Stimulated activated CD4-positive, alpha-beta T cell treated with anti-CD3 and anti-CD28 coated beads, TNF-alpha, amount 100 ng/mL, for 48 hours (primary cell): ENCODE results near the gene CD1C.
A peak's percentile ranks its signal among the peaks of the same experiment; 100 is the strongest.
"Not testable (repeated sequence)": the region's sequence is repeated elsewhere in the genome, so short reads cannot be mapped to it uniquely, and the experiment has no call there.

ENCODE experiments used
- DNase-seq, 3 donors: peaks; one replicate each; pipeline ENCODE4 v3.0.0-alpha.2; 2020; ENCODE audit warnings: low read depth in 3 of 3

CD1C gene

DNA sequence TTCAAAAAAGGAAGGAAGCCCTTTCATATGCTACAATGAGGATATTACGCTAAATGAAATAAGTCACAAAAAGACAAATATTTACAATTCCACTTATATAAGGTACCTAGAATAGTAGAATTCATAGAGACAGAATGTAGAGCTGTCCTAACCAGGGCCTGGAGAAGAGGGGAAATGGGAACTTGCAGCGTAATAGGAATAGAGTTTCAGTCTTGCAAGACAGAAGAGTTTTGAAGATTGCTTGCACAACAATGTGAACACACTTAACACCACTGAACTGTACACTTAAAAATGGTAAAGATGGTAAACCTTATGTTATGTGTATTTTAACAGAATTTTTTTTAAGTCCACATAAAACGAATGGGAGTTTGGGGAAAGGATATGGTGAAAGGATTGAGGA, 38.7 kb downstream of the CD1C start:
- DNase-seq: no peak

DNA sequence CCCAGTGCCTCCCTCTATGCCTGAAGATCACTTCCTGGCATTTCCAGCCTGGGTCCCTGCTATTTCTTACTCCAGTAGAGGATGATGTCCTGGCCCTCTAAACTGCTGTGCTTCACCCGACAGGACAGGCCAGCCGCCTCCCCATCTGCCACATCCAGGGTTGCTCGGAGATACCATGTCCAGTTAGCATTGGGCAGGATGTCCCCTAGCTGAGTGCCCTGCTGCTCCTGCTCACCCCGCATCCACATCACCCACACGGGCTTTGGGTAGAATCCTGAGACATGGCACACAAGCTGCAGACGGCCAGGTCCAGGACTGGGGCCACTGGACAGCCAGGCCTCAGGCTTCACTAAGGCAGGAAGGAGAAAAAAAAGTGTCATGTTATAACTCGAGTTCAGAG, 39.6 kb downstream of the CD1C start:
- DNase-seq: no peak

DNA sequence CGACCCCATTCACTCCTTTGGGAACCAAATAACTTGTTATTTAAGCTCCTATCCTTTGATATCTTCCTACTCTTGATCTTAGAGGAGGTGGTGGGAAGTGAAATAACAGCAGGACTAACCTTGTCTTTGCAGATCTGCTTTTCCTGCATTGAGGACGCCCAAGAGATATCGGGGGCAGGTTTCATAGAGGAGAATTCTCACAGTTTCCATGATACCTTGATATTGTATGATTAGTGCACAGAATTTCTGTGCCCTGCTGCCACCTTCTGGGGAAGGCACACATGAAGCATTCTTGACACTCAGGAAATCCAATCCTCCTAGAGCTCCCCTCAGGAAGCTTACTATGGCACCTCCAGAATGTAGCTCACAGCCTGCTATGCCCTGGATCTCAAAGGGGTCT, 40.0 kb downstream of the CD1C start:
- DNase-seq: peak in 1 of 3 donors; percentile 4

DNA sequence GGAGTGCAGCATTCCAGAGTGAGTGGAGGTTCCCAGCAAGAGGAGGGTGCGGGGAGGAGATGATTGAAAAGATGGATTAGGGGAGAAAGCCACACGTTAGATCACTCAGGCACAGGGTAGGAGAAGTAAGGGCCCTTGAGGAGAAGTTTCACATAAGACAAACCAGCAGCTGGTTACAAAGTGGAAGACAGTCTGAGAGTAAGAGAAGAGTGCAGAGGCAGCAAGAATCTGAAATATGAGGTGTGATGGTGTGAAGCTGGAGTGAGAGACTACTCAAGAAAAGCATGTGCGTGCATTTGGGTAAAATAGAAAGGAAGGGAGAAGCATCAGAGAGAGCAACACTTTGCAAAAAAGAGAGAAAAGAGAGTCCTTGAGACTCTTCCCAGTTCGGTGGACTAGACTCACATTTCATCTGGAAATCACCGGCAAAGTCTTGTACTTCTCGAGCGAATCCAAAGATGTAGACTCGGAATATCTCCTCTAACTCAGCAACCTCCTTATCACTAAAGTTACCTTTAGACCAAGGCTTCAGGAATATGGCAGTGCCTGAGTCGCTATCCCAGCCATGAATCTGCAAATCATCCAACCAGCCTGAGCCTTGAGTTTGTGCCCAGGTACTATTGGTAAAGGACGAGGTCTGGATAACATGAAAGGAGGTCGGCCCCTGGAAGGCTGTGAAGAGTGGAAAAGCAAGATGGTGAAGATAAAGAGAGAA, 40.8 kb downstream of the CD1C start:
- no peak for DNase-seq

DNA sequence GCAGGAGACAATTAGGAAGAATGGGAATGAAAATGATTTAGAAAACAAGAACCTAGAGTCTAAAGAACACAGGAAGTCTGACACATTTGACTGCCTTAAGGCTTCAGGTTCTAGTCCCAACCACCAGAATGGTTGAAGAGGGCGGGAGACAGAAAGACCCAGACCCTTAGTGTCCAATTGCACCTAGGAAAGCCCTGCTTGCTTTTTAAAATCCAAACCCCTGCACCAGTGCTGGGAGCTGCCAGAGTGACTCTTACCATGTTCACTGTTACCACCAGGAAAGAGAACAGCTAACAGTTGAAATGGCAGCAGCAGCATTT, 41.3 kb downstream of the CD1C start:
- no peak for DNase-seq

DNA sequence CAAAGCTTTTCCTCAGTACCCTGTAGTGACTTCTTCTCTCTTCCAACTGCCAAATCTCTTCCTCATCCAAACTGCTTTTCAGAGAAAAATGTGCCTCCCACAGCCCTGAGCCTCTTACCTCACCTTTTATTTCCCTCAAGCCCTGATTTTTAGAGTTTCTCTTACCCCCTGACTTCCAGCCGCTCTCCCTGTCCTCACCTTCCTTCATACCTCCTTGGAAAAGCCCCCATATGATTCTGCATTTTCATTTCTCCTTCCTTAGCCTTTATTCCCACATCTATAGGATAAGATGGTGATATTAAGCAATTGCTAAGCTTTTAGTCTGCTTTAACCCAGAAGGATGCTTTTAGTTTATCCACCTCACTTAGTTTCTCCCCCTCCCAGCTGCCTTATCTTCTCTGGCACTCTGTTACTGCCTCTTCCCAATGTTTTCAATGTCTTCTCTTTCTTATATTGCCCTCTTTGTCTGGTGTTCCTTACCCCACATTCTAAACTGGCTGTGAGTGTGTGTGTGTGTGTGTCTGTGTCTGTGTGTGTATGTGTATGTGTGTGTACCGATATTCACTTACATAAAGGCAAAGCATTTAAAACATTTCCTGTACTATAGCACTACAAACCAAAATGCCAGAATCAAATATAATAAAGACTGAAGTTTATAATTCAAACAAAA, 41.9 kb downstream of the CD1C start, which contains the start of gene CD1B:
Gene CD1B (minus strand): TSS at position 51 of the 670 bp plus-strand sequence. CDS start 108 bp downstream, outside the sequence.
- DNase-seq: no peak

DNA sequence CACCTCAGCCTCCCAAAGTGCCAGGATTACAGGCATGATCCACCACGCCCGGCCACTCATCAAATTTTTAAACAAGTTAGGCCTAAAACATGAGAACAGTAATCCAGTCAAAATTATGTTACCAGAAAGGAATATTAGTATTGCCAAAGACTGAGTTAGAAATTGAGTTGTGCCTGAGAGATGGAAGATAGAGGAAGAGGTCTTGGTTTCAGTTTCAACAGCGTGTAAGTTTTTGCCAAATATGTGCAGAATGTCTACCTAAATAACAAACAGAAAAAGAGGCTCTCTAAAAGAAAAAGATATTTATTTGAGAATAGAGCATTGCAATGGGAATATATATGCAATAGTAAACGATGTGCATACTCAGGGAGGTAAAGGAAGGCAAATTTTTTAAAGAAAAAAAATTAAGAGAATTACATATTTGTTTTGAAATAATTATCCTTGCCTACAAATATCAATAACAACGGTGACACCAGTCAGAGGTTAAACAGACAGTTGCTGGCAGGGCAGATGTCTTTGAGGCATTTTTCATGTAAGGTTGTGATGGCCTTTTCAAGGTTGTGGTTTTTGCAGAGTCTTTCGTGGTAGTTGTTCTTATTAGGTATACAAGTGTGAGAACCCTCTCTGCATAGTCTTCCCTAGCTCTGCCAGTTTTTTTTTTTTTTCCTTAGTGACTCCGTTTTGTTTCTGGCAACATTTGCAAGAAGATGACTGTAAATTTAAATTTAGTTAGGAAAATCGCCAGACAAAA, 43.9 kb downstream of the CD1C start:
- DNase-seq: no peak

- DNase-seq: no peak
Observed at GRCh38 chr1:158334526-158335212, 44.9 kb downstream of the CD1C start.

DNA sequence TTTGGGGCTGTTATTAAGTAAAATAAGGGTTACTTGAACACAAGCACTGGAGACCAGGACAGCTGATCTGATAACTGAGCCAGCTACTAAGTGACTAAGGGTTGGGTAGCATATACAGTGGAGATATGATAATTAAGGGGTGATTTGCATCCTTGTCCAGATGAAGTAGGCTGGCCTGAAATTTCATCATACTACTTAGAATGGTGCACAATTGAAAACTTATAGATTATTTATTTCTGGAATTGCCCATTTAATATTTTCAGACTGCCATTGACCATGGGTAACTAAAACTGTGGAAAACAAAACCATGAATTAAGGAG, 45.5 kb downstream of the CD1C start:
- DNase-seq: no peak

GRCh38 chr1:158336413-158336812, 46.7 kb downstream of the CD1C start:
- not testable (repeated sequence) for DNase-seq
